PC-3 (cell line): ENCODE results near the gene CAMKK2.
"Not testable (repeated sequence)": the region's sequence is repeated elsewhere in the genome, so short reads cannot be mapped to it uniquely, and the experiment has no call there.

Experiments
- CTCF ChIP-seq: fragments of 300-600 bp; sonication (generic); conservative IDR thresholded peaks from 2 replicates; pipeline ENCODE4 v1.5.1; 2017; ENCODE audit warnings: antibody characterized with exemption, low read depth, mild to moderate bottlenecking, low read length
- EZH2 ChIP-seq: fragments of 300-600 bp; sonication (generic); IDR thresholded peaks from one replicate; pipeline ENCODE4 v1.6.1; 2017; ENCODE audit warnings: antibody characterized with exemption, mild to moderate bottlenecking, low read length; ENCODE audit not compliant: unreplicated experiment
- EZH2phosphoT487 ChIP-seq: fragments of 300-600 bp; sonication (generic); IDR thresholded peaks from 2 replicates; pipeline ENCODE4 v1.6.1; 2018; ENCODE audit warnings: mild to moderate bottlenecking, antibody characterized with exemption, low read length, borderline replicate concordance

DNA sequence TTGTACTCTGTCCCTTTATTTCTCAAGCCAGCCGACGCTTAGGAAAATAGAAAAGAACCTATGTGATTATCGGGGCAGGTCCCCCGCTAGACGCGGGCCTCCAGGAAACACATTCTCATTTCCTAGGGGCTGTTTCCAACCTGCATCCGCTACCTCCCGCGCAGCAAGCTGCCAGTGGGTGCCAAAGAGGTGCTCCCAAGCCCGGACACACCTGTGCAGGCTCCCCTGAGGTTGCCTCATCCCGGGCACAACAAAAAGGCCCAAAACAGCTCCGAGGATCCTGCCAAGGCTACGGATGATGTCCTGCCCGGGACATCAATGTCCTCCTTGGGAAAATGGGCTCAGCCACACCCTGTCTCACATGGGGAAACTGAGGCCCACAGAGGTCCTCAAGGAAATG is 15.4 kb downstream of the CAMKK2 start:
- not testable (repeated sequence) for TF ChIP-seq EZH2, CTCF, EZH2phosphoT487
